Pulmonary artery endothelial cell (primary cell): Measurements from ENCODE around the gene RPH3AL. TPM values are rescaled to one million over a fixed set of nuclear protein-coding genes. Genes with fewer than 3 reads are reported as not detected.

Source experiments
- DNase-seq: peaks from one replicate; pipeline ENCODE4 v3.0.0-alpha.2; 2011; ENCODE audit warnings: low read depth, low spot score
- total RNA-seq: library from RNA; depleted of rRNA; stranded (reverse); fragments of >200 nt; gene quantifications from 2 replicates; pipeline ENCODE4 v1.2.3, GENCODE V29; 2014

The RPH3AL gene
- total RNA-seq, 1 donor from 2014 or later, result 5.4 TPM

DNA sequence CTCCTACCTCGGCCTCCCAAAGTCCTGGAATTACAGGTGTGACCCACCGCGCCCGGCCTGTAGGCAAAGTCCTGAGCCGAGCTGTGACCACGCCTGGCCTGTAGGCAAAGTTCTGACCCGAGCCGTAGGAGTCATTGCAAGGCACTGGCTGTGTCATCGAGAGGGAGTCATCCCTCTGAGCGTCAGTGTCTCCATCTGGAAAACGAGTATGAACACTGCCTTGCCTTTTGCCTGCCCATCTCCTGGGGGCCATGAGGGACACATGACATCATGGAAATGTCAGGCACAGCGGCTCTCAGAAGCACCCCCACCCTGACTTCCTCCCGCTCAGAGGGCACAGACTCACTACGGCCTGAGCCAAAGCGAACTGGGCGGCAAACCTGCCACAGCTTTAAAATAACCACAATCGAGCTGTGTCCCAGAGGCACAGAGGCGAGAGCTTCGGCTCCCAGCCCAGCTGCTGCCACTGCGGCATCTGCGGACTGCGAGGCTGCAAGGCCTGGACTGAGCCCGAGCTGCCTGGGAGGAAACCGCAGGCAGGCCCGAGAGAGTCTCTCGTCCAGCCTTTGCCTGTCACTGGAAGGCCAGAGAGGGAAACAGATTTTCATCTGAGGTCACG lies 50.8 kb downstream of the RPH3AL start:
- no peak for DNase-seq

DNA sequence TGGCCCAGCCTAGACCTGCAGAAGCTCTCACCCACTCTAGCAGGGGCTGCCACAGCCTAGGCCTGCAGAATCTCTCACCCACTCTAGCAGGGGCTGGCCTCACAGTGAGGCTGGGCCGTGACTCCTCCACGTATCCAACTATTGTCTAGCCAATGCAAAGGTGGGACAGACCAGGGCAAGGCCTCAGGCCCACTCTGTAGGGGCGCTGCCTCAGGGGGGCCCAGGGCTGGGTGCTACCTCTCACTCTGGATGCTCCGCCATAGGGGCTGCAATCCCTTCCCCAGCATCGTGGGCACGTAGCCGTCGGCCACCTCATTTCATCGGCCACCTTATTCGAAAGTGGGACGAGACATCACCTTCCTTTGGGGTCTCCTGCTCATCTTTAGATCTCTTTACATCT lies 51.7 kb downstream of the RPH3AL start:
- DNase-seq, result no peak

DNA sequence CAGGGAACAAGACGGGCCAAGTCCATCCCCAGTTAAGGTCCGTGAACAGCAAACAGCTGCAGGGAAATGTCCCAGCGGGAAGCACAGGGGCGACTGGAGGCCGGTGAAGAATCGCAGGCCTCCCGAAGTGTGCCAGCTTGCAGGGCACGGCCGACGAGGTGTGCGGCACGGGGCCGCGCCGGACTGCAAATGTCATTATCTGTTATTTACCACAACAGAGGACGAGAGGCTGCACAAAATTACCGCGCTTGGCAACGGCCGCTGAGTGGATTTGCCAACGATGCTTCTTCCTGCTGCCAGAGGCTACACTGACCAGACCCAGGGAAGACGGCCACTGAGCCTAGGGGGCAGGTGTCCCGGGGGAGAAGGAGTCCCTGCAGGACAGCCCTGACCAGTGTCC lies 53.1 kb downstream of the RPH3AL start:
- no peak for DNase-seq

DNA sequence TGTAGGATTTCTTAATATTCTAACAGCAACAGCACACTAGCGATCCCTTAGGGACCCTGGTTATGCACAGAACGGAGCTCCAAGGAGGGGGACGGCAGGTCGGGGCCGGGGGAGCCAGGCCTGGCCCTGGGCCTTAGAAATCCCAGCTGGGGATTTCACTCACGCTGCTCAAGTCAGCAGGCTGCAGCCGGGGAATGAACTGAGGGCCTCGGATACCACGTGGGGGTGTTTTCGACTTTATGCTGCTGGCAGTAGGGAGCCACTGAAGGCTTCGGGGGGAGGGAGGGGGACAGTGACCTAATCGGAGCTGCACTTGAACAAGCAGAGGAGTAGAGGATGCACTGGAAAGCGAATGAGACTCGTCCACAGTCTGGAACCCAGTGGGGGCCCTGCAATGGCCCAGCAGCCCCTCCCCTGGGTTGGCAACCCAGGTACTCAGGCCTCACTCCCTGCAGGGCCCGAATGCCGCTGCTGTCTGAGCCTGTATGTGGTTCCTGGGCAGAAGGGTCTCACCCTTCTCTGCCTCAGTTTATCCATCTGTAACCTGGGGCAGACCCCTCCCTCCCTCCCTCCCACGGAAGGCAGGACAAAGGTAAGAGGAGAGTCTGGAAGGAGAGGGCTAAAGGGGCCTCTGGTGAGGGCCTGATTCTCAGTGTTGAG lies 53.7 kb downstream of the RPH3AL start:
- DNase-seq, result no peak

DNA sequence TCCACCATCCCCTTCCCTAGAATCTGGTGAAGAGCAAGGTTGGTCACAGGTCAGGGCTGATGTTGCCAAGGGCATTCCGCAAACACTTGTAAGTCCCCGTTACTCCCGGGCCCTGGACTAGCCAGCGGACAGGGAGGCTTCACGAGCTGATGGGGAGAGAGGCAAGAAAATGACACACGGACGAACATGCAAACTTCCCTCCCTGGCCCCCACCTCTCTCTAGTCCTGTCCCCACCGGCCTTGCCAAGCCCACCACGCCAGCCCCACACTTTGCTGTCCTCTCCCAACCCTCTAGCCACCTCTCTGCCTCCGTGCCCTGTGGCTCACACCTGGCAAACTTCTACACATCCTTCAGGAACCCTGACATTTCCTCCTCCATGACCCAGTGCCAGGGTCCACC lies 54.8 kb downstream of the RPH3AL start:
- DNase-seq, result no peak

DNA sequence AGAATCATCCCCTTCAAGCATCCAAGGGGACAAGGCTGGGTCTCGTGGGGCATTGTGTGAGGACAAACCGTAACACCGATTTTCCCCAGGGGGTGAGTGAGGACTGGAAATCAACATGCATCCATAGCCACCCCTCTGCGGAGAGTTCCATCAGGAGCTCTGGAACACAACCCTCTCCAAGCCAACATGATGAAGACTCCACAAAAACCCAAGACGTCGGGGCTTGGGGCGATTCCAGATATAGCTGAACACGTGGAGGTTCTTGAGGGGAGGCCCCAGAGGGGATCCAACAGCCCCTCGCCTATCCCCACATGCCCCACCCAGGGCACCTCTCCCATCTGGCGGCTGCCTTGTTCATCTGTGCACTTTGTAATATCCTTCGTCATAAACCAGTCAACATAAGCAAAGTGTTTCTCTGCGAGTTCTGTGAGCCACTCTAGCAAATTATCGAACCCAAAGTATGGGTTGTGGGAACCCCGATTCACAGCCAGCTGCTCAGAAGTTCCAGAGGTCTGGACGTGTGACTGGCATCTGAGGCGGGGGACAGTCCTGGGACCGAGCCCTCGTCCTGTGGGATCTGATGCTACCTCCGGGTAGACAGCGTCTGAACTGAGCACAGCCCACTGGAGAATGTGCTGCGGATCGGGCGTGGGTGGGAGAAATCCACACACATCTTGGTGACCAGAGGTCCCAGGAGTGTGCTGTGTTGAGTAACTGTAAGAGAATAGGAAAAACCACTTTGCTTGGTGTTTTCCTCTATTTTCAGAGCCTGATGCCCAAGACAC lies 55.5 kb downstream of the RPH3AL start:
- no peak for DNase-seq

DNA sequence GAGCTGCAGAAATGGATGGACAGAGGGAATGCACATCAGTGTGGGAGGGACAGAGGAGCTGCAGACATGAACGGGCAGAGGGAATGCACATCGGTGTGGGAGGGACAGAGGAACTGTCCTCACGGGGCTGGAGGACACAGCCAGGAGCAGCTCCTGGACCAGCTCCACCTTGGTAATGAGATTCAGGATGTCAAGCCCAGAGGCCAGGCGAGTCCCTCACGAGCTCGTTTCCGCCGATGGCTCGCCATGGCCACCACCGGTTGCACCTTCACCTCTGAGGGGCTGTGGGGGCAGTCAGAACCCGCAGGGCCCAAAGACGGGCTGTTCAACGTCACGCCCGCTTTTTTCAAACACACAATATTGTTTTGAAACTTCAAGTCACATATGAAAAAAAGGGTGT lies 56.2 kb downstream of the RPH3AL start:
- DNase-seq, result no peak

DNA sequence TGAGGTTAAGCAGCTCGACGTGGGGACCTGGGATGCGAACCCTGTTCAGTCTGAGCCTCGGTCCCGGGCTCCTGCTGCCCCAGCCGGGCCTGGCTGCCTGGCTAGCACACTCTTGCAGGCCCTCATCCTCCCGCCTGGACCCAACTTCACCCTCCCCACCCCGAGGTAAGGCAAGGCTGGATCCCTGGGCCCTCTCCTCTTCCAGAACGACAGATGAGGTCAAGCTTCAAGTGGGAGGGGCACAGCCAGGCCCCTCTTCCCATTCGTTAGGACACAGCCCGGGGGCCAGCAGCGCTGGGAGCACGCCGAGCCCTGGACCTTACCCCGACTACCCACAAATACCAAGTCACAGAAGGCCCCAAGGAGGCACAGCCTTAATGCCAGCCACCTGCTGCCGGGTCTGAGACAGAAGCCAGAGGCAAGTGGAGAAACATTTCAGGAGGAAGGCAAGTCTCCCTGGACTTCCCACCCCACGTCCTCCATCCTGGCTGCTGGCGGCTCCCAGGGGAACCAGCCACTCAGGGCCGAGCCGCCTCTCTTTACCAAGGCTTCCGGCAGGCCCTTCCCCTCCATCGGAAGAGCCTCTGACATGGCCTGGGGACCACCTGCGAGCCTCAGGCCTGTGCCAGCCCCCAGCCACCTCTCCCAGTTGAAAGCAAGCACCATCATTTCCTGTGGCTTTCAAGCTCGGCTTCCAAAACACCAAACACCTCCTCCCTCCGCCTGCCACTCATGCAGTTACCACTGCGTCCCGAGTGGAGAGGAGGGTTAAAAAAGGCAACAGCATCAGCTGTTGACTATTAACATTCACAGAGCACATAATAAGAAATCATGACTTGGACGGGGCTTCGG lies 59.9 kb downstream of the RPH3AL start:
- DNase-seq, result no peak

DNA sequence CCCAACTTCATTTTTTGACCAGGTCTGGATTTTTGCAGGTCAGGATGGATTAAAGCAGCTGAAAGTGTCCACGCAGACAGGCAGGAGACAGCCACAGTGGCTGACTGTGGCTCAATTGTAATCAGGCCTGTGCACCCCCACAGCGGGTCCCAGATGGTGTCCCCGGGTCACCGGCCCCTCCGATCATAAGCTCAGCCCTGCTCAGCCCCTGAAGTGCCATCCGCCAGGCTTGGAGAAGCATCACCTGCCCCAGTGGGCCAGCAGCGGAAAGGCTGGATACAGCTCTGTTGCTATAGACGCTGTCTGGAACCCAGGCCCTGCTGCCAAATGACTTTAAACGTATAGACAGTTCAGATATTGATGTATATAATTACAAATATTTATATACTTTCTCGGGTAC lies 60.6 kb downstream of the RPH3AL start:
- DNase-seq, result no peak

DNA sequence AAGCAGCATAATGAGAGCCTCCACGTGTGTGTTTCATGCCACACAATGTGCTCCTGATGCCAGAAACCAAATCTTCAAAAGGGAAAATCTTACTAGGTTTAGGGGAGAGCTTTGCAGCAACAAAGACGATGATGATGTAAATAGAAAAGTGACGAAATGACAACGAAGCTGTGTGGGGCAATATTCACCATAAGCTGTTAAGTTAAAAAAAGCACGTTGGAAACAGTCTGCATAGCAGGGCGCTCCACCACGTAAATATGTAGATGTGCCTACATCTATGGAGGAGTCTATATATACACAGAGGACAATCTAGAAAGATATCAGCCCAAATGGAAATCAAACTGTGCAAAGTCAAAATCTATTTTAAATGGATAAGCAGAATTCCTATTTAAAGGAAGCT lies 61.0 kb downstream of the RPH3AL start:
- DNase-seq, result no peak

DNA sequence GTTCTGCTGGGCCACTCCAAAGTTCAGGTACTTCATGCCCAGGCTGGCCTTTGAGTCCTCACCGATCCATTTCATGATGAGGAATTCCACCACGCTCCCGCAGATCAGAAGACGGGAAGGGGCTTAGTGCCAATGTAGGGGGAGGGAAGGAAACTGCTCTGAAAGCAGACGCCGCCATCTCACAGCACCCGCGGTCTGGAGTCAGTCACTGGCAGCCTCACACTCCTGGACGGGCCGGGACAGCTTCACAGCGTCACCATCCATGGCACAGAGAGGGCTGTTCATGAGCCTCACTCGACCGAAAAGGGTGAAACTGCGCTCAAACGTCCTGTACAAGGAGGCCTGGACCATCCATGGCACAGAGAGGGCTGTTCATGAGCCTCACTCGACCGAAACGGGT lies 62.0 kb downstream of the RPH3AL start:
- DNase-seq, result no peak

DNA sequence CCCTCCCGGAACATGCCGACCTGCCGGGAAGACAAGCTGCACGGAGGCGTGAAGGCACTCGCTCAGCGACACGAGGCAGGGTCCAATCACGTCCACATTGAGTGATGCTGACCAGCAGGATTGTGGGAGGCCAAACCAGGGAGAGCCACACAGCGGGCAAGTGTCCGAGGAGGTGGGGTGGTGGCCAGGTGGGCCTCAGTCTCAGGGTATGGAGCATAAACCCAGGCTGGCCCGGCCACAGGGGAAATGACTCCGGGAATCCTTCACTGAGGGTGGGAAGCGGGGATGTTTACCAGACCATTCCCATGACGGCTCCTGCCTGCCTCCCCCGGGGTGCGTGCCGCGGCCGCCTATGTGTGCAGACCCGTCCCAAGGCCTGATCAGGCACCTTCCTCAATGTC lies 62.5 kb downstream of the RPH3AL start:
- DNase-seq, result no peak

DNA sequence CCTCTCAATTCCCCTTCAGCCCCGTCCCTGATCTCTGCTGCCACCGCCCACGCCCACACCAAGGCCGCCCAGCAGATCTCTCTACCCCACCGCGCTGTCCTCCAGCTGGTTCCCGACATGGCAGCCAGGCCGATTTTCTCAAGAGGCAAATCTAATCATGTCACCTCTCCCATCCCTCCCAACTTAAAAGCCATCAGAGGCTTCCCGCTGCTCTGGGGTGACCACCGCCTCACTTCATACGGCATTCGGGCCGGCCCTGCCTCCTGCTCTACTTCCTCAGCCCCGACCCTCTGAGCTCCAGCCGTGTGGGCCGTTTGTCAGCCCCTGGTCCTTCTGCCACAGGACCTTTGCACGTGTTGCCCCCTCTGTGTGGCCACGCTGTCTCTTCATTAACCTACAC lies 63.2 kb downstream of the RPH3AL start:
- no peak for DNase-seq

DNA sequence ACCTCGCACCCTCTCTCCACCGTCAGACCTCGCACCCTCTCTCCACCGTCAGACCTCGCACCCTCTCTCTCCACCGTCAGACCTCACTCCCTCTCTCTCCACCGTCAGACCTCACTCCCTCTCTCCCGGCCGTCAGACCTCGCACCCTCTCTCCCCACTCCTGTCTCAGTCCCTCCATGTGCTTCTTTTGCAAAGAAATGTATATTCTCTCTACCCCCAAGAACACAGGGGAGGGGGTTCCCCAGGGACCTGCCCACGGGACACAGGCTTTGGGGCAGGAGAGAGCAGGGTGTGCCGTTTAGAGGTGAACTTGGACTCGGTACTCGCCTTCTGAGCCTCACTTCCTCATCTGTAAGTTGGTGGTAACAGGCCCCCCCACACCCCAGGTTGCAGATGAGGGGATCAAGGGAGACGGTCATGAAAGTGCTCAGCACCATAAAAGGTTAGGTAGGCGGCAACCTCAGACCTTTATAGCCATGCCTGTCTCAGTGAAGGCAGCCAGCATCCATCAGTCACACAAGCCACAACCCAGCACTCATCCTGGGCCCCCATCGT lies 63.7 kb downstream of the RPH3AL start:
- DNase-seq, result no peak

DNA sequence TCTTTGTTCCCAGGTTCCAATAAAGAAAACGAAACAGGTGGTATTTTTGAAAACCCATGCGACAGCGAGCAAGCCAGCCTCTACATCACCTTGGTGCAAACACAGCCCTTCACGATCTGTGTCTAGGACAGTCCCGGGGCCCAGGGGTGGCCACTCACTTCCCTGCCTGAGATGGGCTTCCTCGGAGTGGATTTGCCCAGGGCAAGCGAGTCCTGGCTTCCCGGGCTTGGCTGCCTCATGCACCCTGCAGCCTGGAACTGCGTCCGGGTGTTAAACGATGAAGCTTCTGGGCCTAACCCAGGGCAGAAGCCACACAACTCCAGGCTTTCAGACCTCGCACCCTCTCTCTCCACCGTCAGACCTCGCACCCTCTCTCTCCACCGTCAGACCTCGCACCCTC lies 66.0 kb downstream of the RPH3AL start:
- DNase-seq, result no peak

DNA sequence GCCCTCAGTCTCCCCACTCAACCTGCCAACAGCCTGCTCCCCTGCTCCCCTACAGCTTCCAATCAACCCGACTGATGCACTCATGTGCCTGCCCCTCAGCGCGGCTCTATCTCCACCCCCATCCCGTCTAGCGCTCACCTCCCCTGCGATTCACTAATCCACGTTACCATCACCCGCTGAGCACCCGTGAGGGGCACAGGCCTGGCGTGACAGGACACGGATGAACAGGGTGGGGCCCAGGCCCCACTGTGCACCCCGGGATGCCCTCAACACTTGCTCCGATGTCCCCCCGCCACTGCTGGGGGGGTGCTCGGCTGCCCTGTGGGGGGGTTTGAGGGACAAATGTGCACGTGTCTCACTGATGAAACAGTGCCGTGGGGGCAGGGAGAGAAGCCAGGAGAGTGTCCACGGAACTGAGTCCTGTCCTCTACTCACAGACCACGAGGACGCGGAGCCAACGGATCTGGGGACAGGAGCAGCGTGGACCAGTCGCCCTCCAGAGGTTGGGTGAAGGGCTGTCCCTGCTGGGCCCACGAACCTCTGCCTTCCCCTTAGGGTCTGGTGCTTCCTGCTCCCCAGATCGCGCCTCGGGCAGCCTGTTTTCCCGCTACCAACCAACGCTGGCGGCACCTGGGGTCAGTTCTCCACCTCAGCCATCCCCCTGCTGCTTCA lies 66.7 kb downstream of the RPH3AL start:
- no peak for DNase-seq

DNA sequence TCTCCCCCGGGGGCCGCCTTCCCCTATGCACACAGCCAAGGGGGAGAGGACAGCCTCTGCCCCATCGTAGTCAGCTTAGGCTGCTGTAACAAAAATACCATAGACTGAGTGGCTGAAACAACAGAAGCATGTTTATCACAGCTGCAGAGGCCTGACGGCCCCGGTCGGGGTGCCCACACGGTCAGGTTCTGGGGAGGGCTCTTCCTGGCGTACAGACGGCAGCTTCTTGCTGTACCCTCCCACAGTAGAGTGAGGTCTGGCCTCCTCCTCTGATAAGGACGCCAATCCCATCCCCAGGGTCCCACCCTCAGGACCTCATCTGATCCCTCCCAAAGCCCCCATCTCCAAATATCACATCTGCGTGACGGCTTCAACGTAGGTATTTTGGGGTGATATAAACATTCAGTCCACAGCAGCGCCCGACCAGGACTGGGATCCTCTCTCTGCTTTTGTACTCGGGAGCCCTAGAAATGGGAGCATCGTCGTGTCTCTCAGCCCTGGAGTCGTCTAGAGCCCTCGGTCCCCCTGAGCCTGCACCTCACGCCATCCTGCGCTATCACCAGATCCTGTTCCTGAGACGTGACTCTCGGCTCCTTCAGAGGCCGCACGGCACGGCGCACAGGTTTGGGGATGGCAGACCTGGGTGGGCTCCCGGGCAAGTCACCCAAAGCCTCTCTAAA lies 67.8 kb downstream of the RPH3AL start:
- no peak for DNase-seq

DNA sequence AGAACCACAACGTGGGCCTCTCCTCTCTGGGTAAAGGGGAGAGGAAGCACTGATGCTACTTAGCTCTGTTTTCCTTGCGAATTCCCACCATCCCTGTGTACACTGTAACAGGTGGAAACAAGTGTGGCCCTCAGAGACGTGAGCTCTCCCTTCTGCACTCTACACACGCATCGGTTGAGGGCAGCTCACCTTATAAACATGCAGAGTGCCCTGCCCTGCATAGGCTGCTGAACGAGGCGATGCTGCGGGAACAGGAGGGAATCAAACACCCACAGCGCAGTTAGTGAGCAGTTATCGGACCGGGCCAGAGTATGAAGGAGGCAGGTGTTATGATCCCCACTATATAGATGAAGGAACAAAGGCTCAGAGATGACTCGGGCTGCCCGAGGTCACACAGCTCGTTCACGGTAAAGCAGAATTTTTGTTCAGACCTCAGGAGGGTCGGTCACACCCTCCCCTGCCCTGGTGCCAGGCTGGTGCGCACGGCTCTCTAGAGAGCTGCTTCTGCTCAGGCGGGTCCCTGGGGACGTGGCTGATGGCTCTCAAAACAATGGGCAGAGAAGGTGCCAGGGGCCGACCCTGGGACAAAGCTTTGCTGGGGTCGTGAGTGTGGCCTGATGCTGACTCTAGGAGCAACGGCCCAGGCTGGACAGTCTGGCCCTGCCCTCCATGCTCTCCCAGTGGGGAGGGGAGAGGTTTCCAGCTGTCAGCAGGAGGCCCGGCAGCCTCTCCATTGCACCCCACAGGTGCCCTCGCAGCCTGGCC lies 68.5 kb downstream of the RPH3AL start:
- DNase-seq, result no peak
